Right renal pelvis (tissue), 4 donors: ENCODE data around the gene PARVB. TPM values are rescaled to one million over a fixed set of nuclear protein-coding genes. Genes with fewer than 3 reads are reported as not detected.
"Not testable (repeated sequence)": the region's sequence is repeated elsewhere in the genome, so short reads cannot be mapped to it uniquely, and the experiment has no call there.

Experiments used
- DNase-seq, 4 donors: peaks; one replicate each; pipeline ENCODE4 v3.0.0-alpha.2; 2013; ENCODE audit warnings: low read depth in 4 of 4, low spot score in 3 of 4, missing footprints in 1 of 4
- polyA plus RNA-seq, 4 donors: library from polyadenylated mRNA; unstranded; fragments of 120-200 nt; gene quantifications; one replicate each; pipeline ENCODE4 v1.2.1, GENCODE V29; 2013; ENCODE audit not compliant: insufficient read length in 4 of 4

The PARVB gene
- polyA plus RNA-seq, 4 donors = 21.2 to 25.0 (median 23.0) TPM

DNA sequence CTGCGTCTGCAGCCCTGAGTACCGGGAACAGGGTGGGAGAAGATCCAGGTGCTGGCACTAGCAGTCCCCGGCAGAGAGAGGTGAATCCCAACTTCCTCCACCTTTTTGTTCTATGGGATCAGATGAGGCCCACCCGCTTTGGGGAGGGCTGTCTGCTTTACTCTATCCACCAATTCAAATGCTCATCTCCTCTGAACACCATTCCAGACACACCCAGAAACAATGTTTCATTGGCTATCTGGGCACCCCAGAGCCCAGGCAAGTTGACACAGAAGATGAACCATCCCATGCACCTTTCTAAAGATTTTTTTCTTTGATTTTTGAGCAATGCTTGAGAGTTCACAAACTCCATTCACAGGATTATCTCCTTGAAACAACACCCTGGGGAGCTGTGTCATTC, 78.0 kb downstream of the PARVB start:
- DNase-seq = no peak

DNA sequence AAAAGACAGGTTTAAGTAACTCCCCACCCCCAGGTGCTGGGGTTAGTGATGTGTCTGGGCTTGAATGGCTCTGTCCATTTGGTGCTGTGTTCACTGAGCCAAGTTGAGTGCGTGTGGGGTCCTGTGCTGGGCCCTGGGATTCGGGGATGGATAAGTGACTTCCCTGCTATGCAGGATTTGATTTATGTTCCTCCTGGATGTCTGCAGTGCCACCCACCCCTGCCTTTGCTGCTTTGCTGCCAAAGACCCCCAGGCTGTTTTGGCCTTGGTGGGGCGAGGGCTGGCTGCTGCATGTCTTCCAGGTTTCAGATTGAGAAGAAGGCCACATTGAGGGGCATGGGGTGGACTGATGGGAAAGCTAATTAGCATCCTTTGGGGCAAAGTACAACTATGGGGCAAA, 78.8 kb downstream of the PARVB start:
- no peak for DNase-seq

DNA sequence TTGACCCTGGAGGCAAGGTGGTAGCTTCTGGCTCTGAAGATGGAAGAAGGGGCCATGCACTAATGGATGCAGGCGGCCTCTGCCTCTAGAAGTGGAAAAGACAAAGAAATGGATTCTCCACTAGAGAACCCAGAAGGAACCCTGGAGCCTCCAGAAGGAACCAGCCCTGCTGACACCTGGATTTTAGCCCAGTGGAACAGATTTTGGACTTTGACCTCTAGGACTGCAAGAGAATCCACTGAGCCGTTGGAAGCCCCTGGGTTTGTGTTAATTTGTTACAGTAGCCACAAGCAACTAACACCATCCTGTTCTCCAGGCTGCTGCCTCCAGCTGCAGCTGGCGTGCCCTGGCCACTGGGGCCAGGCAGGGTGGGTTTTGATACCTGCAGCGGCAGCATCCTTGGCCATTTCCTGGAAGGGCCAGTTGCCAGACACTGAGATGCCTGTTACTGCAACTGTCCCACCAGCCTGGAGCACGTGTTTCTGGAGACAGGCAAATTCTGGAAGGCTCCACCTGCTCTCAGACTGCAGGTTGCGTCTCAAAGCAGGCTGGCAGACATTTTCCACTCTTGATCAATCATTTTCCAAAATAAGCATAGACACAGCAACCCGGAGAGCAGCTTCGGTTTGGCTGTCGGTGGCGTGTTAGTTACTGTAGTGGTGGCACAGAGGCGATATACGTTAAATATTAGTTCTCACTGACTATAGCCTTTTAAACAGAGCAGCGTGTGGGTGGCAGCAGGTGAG, 79.8 kb downstream of the PARVB start:
- no peak for DNase-seq

DNA sequence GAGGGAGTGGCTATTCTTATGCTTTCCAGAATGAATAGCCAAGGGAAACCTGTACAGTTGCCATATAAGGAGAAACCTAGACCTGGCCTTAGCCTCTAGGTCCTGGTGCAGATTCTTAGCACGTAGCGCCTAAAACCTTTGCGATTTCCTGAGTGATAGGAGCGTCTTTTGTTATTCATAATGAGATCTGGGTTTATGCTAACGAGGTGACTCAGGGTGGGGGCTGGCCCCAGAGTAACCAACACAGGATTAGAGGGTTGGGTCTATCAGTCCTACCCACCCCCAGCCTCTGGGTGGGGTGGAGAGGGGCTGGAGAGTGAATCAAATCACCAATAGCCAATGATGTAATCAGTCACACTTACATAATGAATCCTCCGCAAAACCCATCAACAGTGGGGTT, 83.2 kb downstream of the PARVB start:
- no peak for DNase-seq

DNA sequence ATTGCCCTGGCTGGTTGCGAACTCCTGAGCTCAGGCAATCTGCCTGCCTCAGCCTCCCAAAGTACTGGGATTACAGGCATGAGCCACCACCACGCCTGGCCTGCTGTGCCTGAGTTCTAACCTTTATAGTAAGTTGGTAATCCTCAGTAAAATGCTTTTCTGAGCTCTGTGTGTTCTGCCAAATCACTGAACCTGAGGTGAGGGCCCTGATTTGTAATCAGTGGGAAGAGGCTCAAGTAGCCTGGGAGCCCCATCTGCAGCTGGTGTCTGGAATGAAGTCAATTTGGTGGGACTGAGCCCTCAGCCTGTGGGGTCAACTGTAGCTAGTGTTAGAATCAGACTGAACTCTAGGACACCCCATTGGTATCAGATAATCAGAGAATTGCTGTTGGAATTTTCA, 84.0 kb downstream of the PARVB start:
- no peak for DNase-seq

DNA sequence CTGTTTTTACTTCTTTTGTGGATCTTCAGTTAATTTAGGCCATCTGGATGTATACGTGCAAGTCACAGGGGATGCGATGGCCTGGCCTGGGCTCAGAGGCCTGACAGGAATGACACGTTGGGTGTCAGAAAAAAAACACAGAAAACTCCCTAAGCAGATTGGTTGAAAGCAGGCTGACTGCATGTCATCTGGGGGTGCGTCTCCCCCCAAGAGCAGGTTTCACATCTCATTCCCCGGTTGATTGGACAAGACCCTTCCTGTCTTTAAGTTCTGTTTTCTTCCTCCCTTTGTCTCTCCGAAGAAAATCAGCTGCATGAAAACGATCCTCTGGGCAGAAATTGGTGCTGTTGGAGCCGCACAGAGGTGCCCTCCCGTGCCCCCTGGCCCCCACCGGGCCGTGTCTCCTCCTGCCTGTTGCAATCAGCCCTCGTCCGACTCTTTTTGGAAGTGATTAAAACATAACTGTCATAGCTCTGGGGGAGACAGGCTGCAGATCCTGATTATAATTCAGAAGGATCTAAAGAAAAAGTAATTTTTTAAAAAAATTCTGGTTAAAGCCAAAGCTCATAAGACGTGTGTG, 84.8 kb downstream of the PARVB start:
- DNase-seq = no peak

DNA sequence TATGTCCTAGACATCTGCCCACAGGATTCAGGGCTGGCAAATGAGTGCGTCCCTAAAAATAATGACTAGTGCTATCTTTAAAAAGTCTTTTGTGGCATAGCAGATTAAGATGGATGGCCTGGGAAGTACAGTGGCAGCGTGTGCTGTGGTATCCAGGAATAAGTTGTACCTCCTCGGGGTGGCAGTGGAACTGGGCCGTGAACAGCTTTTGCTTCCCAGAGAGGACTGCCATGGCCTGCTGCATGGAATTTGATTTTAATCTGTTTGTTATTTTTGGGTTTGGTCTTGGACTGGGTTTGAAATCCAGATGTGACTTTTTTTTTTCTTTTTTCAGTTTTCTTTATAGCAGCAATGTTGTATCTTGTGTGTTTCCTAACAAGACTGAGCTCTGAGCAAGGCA, 85.3 kb downstream of the PARVB start:
- no peak for DNase-seq

DNA sequence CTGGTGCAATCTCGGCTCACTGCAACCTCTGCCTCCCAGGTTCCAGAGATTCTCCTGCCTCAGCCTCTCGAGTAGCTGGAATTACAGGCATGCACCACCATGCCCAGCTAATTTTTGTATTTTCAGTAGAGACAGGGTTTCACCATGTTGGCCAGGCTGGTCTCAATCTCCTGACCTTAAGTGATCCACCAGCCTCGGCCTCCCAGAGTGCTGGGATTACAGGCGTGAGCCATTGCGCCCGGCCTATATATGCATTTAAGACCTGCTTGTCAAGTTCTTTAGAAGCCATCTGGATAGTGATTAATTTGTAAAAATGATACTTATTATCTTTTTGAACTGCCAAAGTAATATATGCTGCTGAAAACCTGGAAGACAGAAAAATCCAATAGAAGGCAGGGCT, 86.6 kb downstream of the PARVB start:
- DNase-seq = not testable (repeated sequence)

DNA sequence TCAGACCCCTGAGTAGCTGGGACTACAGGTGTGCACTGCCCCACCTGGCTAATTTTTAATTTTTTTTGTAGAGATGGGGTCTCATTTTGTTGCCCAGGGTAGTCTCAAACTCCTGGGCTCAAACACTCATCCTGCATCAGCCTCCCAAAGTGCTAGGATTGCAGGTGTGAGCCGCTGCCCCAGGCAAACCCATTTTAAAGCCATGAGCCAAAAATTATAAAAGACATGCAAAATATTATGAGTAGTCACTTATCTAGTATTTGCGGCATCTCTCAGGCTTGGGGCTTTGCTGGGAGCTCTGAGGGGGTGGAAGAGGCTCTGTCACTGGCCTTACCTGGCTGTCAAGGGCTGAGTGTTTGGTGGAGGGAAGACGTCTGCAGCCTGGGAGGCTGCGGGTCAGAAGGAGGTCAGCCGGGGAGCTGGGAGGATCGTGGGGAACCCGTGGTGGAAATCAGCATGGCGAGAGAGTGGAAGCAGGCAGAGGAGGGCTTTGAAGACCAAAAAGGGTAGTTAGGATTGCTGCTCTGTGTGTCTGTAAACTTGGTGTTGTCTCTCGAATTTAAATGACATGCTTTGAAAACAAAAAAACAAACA, 87.6 kb downstream of the PARVB start:
- DNase-seq = no peak

DNA sequence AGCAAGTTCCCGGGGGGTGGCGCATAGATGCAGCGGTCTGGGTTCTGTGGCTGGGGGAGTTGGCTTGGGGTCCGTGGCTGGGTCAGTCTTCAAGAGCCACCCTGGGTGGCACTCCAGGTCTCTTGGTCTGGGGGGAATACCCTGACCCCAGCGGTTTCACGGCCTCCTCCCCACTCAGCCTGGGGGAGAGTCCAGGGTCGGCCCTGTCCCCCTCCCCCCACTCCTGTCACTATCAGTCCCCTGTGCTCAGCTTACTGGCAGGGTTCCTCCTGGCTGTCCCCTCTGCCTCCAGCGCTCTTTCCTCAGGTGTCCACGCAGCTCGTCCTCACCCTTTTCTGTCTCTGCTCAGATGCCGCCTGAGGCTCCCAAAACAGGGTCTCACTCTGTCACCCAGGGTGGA, 88.1 kb downstream of the PARVB start:
- no peak for DNase-seq

DNA sequence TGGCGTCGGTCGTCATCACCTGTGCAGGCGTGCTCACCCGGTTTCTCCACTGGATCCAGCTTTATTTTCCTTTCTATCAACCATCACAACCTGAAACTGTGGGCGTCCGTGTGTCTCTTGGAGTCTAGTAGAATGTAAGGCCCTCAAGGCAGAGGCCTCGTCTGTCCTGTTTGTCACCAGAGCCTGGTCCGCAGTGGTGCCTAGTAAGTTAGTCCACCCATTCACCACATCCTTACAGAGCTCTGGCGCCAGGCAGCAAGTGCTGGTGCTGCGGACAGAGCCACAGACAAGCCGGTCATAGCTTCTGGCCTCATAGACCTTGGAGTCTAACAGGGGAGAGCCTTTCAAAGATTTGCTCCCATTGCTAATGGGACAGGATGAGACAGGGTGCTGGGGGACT, 92.2 kb downstream of the PARVB start:
- DNase-seq = no peak

DNA sequence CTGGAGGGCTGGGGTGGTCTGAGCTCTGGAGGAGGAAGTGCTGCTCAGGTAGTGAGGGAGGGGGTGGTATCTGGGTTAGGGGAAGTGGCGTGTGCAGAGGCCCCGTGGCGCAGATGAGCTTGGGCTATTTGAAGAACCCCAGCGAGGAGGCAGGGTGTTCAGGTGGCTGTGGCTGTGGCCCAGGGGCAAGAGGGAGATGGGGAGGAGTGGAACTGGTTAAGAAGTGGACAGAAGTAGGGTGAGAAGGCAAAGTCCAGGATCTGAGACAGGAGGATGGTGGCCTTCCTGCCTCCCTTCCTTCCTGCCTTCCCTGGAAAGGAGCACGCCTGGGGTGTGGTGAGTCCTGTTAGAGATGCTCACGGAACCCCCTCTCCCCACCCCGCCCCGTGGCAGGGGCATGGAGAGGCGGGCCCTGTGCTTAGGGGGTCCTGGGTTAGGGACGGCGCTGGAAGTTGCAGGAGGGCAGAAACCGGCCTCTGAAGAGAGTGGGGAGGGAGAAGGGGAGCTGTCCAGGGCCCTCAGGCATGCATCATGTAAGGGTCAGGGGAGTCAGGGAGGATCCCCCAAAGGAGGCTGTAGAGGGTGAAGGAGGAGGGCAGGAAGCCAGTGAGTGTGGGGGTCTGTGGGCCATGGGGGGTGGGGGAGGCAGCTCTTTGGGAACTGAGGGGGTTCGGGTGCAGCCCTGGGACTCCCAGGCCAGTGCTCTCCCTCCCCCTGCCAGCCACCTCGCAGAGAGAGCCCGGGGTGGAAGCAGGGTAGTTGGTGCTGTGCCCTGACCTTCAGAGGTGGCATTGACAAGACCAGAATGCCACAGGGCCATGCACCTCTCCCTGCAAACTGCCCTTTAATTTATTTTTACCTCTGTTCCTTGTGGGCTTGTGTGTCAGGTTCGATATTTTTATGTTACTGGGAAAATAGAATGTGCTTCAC, 92.9 kb downstream of the PARVB start:
- no peak for DNase-seq

DNA sequence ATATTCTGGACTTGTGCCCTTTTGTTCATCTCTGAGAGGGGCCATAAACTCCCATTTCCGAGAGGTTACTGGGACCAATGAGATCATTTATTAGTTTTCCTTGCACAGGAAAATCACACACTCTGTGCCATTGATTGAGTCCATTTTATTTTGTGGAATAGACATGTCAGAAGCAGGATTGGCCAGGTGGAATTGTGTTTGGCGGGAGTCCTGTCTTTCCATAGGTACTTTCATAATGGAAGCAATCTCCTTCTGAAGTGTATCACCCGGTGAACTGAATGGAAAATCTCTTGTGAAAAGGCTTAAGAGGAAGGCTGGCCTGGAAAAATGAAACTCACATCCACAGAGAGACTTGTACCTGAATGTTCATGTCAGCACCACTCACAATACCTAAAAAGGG, 93.6 kb downstream of the PARVB start:
- no peak for DNase-seq

DNA sequence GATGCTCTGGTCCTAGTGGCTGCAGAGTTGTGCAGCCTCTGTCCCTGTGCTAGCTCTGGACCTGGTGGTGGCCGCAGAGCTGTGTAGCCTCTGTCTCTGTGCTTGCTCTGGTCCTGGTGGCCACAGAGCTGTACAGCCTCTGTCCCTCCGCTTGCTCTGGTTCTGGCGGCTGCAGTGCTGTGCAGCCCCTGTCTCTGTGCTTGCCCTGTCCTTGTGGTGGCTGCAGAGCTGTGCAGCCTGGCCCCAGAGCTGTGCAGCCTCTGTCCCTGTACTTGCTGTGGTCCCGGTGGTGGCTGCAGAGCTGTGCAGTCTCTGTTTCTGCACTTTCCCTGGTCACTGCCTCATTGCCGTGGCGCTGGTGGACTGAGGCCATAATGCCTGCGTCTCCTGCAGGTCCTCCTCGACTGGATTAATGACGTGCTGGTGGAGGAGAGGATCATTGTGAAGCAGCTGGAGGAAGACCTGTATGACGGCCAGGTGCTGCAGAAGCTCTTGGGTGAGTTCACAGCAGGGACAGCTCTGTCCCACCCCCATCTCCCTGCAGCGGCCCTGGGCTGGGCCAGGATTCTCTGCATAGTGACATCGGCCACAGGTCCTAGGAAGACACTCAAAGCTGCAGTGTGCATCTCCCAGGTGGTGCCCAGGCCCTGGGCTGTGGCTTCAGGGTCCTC, 94.7 kb downstream of the PARVB start:
- DNase-seq = no peak

DNA sequence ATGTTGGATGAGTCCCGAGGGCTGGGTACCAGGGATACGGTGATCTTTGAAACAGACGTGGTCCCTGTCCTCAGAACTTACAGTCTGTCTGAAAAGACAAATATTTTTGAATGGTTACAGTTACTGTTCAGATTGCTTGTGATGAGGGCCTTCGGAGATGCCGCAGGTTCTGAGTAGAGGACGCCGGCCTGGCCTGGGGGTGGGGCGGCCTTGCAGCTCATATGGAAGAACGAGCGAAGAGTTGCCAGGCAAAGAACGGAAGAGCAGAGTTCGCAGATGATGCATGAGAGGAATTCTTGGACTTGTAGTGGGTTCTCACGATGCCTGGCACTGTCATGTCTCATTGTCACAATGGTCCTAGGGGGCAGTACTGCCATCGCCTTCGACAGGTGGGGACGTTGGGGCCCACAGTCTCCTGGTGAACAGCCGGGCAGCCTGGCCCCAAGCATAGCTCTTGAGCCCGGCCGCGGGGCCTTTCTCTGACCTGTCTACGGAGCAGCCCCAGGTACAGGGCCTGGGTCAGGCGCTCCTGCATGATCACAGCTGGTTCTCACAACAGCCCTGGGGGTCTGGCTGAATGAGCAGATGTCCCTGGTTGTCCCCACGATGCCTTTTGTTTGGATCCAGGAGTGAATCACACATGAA, 95.7 kb downstream of the PARVB start:
- DNase-seq = no peak

DNA sequence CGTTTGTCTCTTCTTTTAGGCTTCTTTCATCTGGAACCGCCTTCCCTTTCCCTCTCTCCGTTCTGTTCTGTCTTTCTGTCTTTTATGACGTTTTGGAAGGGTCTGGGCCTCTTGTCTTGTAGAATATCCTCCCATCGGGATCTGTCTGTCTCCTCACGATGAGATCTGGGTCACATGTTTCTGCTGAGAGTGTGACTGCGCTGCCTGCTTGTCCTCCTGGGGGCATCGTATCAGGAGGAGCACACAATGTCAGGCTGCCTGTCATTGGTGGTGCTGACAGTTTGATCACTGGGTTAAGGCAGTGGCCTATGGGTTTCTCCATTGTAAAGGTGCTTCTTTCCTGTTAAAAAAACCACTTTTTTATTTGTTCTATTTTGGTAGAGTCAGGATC, 96.2 kb downstream of the PARVB start:
- DNase-seq = no peak

DNA sequence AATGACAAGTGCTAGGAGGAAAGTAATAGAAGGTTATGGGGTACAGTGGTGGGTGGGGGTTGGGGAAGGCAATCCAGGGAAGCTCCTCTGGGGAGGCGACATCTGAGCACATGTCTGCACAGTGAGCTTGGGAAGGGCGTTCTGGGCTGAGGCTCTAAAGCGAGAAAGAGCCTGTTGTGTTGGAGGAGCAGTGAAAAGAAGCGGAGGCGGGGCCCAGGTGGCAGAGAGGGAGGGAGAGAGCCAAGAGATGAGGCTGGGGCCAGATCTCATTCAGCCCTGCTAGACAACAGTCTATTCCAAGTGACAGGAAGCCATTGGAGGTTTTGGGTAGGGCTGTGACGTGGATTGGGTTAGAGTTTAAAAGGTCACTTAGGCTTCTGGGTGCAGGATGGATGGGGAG, 101.3 kb downstream of the PARVB start:
- no peak for DNase-seq

DNA sequence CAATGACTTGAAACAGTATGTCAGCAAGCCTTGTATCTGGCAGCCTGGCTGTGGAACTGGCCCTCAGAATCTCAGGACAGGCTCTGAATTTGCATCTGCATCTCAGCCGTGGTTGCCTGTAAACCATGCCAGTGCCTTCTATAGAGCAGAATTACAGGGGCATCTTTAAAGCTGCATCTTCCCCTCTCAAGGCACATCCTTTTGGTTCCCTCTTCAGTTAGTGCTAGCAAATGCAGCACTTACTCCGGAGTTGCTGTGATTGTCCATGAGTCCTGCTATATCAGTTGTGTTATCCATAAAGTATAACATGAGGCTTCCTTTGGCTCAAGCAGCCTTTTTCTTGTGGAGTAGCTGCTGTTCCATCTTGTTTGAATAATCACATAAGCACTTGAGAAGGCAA, 102.7 kb downstream of the PARVB start:
- no peak for DNase-seq

DNA sequence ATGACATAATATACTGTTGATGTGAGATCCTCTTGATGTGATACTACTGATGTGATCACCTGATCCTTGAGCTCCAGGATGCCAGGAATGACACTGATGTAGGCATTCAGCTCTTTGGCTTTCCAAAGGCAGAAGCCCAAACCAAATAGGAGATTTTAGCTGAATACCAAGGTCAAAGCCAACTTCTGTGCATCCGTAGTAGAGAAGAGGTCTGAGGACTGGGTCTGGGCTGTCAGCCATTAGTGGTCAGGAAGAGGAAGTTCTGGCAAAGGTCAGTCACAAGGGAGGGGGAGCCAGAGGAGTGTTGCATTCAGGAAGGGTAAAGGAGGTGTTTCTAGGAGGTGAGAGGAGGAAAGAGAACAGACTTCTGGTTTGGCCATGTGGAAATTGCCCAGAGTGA, 103.3 kb downstream of the PARVB start:
- no peak for DNase-seq

DNA sequence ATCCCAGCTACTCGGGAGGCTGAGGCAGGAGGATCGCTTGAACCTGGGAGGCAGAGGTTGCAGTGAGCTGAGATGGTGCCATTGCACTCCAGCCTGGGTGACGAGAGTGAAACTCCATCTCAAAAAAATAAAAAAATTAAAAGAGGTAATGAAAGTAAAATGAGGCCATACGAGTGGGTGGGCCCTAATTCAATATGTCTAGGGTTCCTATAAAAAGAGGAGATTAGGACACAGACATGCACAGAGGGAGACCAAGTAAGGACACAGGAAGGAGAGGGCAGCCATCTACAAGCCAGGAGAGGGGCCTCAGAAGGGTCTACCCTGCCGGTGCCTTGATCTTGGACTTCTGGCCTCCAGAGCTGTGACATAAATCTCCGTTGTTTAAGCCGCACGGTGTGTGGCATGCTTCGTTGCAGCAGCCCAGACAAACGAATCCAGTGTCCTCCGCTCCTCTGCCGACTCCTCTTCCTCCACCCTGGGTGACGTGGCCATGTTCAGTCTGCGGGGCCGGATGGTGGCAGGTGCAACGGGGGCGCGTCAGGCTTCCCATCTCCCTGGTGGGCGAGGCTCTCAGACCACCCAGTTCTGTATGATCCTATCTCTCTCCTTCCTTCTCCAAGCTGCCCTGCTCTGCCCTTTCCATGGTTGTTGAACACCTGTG, 105.0 kb downstream of the PARVB start:
- no peak for DNase-seq
